A549 (cell line): Measurements from ENCODE around the gene TLR6.

Experiments used
- EP300 ChIP-seq, 2 experiments: fragments of >200 bp; sonication (Bioruptor Twin); formaldehyde crosslinking; IDR thresholded peaks; 2 replicates in 1 of 2; 3 replicates in 1 of 2; pipeline ENCODE4 v1.6.1; 2016 to 2017
- JUN ChIP-seq, 2 experiments: fragments of >200 bp; sonication (Bioruptor Twin); formaldehyde crosslinking; IDR thresholded peaks; 2 replicates in 1 of 2; 3 replicates in 1 of 2; pipeline ENCODE4 v1.6.1; 2016 to 2017
- POLR2A ChIP-seq: IDR thresholded peaks from 2 replicates; pipeline ENCODE4 v1.6.1; 2012; ENCODE audit warnings: mild to moderate bottlenecking, low read length
- RFX5 ChIP-seq: fragments of 450-650 bp; IDR thresholded peaks from 2 replicates; pipeline ENCODE4 v1.7.1; 2014; ENCODE audit warnings: antibody characterized with exemption, mild to moderate bottlenecking, moderate library complexity

GRCh38 chr4:38846015-38846414 is 10.6 kb downstream of the TLR6 start:
- TF ChIP-seq POLR2A (no peak), RFX5 (no peak), JUN (IDR thresholded peaks at IDR 0.05) (no peak), EP300 (IDR thresholded peaks at IDR 0.05) (no peak)
